HepG2 (cell line): ENCODE measurements around the gene ZCCHC17. TPM values are rescaled to one million over a fixed set of nuclear protein-coding genes. Genes with fewer than 3 reads are reported as not detected.

Experiments
- DDIT3 ChIP-seq: sonication (generic); formaldehyde crosslinking; IDR thresholded peaks from 2 replicates; pipeline ENCODE4 v1.4.0; 2020; ENCODE audit warnings: mild to moderate bottlenecking, missing genetic modification reagents
- DNMT3B ChIP-seq: conservative IDR thresholded peaks from 2 replicates; pipeline ENCODE4 v1.6.1; 2016; ENCODE audit warnings: missing biosample characterization, control low read depth
- E2F1 ChIP-seq: sonication (generic); formaldehyde crosslinking; IDR thresholded peaks from 2 replicates; pipeline ENCODE4 v1.5.0; 2020; ENCODE audit warnings: missing genetic modification reagents
- EEA1 ChIP-seq: sonication (generic); formaldehyde crosslinking; IDR thresholded peaks from 2 replicates; pipeline ENCODE4 v1.5.1; 2020; ENCODE audit warnings: mild to moderate bottlenecking, missing genetic modification reagents, borderline replicate concordance
- FOXC1 ChIP-seq: sonication (generic); formaldehyde crosslinking; IDR thresholded peaks from 2 replicates; pipeline ENCODE4 v1.8.0; 2022; ENCODE audit warnings: mild to moderate bottlenecking, missing genetic modification reagents, borderline replicate concordance
- GABPA ChIP-seq, 2 experiments: IDR thresholded peaks; 2 replicates each; pipeline ENCODE4 v1.6.1; 2011 to 2016; ENCODE audit warnings: low read depth in 2 of 2, low read length in 1 of 2, missing biosample characterization in 1 of 2, missing genetic modification characterization in 1 of 2
- MXD3 ChIP-seq: IDR thresholded peaks from 2 replicates; pipeline ENCODE4 v1.6.1; 2016; ENCODE audit warnings: mild to moderate bottlenecking, missing biosample characterization, missing genetic modification reagents
- PRDM15 ChIP-seq: sonication (generic); formaldehyde crosslinking; IDR thresholded peaks from 2 replicates; pipeline ENCODE4 v1.4.0; 2020; ENCODE audit warnings: missing genetic modification reagents
- RBM39 ChIP-seq: fragments of 200-400 bp; formaldehyde crosslinking; IDR thresholded peaks from one replicate; pipeline ENCODE4 v1.6.1; 2018; ENCODE audit warnings: antibody characterized with exemption, mild to moderate bottlenecking, low read depth, low read length; ENCODE audit not compliant: poor library complexity, severe bottlenecking
- SIX1 ChIP-seq: sonication (generic); formaldehyde crosslinking; IDR thresholded peaks from 2 replicates; pipeline ENCODE4 v1.4.0; 2020; ENCODE audit warnings: missing genetic modification reagents, borderline replicate concordance
- ZKSCAN1 ChIP-seq: fragments of 150-350 bp; IDR thresholded peaks from 2 replicates; pipeline ENCODE4 v1.6.1; 2014; ENCODE audit warnings: low read length
- ZNF20 ChIP-seq: sonication (generic); formaldehyde crosslinking; IDR thresholded peaks from 2 replicates; pipeline ENCODE4 v1.4.0; 2020; ENCODE audit warnings: mild to moderate bottlenecking, moderate library complexity, missing genetic modification reagents
- ZNF891 ChIP-seq: sonication (generic); formaldehyde crosslinking; IDR thresholded peaks from 2 replicates; pipeline ENCODE4 v1.5.0; 2020; ENCODE audit warnings: mild to moderate bottlenecking, missing genetic modification reagents
- polyA plus RNA-seq, 8 experiments: library from polyadenylated mRNA; depleted of rRNA in 3 of 8; stranded (reverse) in 7 of 8; unstranded in 1 of 8; fragments of >200 nt; fragmentation: Illumina TruSeq in 4 of 8; extraction: Trizol in 4 of 8; gene quantifications; 2 replicates each; pipeline versions ENCODE4 v1.2.1 to v1.2.3, GENCODE V29; 2011 to 2016; ENCODE audit warnings: low read depth in 4 of 8, missing spikeins in 1 of 8, mixed read lengths in 1 of 8; ENCODE audit not compliant: insufficient read depth in 1 of 8
- total RNA-seq, 5 experiments: library from RNA; depleted of rRNA; stranded (reverse); fragments of >200 nt; fragmentation: Illumina TruSeq; extraction: Trizol; gene quantifications; 2 replicates each; pipeline ENCODE4 v1.2.3, GENCODE V29; 2016; ENCODE audit warnings: low read depth in 1 of 5
- TF ChIP-seq, protein P1 (sequence below): sonication (generic); formaldehyde crosslinking; IDR thresholded peaks from 2 replicates; pipeline ENCODE4 v1.4.0; 2020; ENCODE audit warnings: low read depth, missing genetic modification reagents
- TF ChIP-seq, protein P2 (sequence below): sonication (generic); formaldehyde crosslinking; IDR thresholded peaks from 2 replicates; pipeline ENCODE4 v1.4.0; 2020; ENCODE audit warnings: missing genetic modification reagents
- TF ChIP-seq, protein P3 (sequence below): sonication (generic); formaldehyde crosslinking; IDR thresholded peaks from 2 replicates; pipeline ENCODE4 v1.5.0; 2020; ENCODE audit warnings: missing genetic modification reagents, mild to moderate bottlenecking, borderline replicate concordance

Gene ZCCHC17
- total and polyA plus RNA-seq, 2 of the 13 experiments (the other 11 are each of a cell fraction or from before 2014, with no cell fraction given) = 20.5 to 53.0 TPM

DNA sequence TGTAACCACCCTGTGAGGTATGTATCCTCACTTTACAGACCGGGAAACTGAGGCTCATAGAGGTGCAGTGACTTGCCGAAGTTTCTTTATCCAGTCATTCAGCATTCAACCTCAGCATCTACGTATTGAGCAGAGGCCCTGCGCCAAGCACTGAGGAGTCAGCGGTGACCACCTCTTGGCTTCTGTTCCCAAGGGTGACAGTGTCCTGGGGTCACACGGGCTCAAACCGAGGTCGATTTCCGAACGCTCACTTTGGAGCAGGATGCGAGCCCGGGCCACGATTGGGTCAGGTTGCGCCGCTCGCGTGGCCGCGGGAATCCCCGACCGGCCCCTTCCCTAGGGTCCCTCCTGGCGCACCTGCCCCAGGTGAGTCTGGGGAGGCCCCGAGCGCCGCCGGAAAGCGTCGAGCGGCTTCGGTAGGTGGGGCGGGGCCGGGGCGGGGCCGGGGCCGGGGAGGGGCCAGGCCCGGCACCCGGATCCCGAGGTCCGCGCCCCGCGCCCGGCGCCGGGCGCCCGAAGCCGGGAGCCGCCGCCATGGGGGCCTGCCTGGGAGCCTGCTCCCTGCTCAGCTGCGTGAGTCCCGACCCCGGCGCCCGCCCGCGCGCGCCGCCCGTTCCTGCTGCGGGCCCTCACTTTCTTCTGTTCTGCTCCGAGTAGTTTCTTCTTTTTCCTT, 116.0 kb downstream of the ZCCHC17 start, which contains the start of gene SERINC2 (continued):
- TF ChIP-seq, protein P1, sequence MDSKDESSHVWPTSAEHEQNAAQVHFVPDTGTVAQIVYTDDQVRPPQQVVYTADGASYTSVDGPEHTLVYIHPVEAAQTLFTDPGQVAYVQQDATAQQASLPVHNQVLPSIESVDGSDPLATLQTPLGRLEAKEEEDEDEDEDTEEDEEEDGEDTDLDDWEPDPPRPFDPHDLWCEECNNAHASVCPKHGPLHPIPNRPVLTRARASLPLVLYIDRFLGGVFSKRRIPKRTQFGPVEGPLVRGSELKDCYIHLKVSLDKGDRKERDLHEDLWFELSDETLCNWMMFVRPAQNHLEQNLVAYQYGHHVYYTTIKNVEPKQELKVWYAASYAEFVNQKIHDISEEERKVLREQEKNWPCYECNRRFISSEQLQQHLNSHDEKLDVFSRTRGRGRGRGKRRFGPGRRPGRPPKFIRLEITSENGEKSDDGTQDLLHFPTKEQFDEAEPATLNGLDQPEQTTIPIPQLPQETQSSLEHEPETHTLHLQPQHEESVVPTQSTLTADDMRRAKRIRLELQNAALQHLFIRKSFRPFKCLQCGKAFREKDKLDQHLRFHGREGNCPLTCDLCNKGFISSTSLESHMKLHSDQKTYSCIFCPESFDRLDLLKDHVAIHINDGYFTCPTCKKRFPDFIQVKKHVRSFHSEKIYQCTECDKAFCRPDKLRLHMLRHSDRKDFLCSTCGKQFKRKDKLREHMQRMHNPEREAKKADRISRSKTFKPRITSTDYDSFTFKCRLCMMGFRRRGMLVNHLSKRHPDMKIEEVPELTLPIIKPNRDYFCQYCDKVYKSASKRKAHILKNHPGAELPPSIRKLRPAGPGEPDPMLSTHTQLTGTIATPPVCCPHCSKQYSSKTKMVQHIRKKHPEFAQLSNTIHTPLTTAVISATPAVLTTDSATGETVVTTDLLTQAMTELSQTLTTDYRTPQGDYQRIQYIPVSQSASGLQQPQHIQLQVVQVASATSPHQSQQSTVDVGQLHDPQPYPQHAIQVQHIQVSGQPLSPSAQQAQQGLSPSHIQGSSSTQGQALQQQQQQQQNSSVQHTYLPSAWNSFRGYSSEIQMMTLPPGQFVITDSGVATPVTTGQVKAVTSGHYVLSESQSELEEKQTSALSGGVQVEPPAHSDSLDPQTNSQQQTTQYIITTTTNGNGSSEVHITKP (CRISPR knock-in tag) = no peak
- TF ChIP-seq ZNF891 (CRISPR knock-in tag) (0 out of 2 replicates have a peak, but pooled peaks have one; percentile 7), ZNF20 (CRISPR knock-in tag) (no peak), SIX1 (CRISPR knock-in tag) (no peak), DDIT3 (no peak), ZKSCAN1 (no peak), RBM39 (no peak), DNMT3B (CRISPR knock-in tag) (no peak), FOXC1 (CRISPR knock-in tag) (no peak), PRDM15 (CRISPR knock-in tag) (no peak), EEA1 (CRISPR knock-in tag) (no peak), MXD3 (CRISPR knock-in tag) (no peak), E2F1 (CRISPR knock-in tag) (no peak), GABPA (IDR thresholded peaks at IDR 0.05; ENCODE audit: low read depth, low read length) (no peak), GABPA (CRISPR knock-in tag; IDR thresholded peaks at IDR 0.05; ENCODE audit: low read depth) (no peak)
- TF ChIP-seq, protein P2, sequence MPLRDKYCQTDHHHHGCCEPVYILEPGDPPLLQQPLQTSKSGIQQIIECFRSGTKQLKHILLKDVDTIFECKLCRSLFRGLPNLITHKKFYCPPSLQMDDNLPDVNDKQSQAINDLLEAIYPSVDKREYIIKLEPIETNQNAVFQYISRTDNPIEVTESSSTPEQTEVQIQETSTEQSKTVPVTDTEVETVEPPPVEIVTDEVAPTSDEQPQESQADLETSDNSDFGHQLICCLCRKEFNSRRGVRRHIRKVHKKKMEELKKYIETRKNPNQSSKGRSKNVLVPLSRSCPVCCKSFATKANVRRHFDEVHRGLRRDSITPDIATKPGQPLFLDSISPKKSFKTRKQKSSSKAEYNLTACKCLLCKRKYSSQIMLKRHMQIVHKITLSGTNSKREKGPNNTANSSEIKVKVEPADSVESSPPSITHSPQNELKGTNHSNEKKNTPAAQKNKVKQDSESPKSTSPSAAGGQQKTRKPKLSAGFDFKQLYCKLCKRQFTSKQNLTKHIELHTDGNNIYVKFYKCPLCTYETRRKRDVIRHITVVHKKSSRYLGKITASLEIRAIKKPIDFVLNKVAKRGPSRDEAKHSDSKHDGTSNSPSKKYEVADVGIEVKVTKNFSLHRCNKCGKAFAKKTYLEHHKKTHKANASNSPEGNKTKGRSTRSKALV (CRISPR knock-in tag) = no peak
- TF ChIP-seq, protein P3, sequence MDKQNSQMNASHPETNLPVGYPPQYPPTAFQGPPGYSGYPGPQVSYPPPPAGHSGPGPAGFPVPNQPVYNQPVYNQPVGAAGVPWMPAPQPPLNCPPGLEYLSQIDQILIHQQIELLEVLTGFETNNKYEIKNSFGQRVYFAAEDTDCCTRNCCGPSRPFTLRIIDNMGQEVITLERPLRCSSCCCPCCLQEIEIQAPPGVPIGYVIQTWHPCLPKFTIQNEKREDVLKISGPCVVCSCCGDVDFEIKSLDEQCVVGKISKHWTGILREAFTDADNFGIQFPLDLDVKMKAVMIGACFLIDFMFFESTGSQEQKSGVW (CRISPR knock-in tag) = no peak
